ENCODE data around the gene PHF13.
"Not testable (repeated sequence)": the region's sequence is repeated elsewhere in the genome, so short reads cannot be mapped to it uniquely, and the experiment has no call there.

PHF13 gene

DNA sequence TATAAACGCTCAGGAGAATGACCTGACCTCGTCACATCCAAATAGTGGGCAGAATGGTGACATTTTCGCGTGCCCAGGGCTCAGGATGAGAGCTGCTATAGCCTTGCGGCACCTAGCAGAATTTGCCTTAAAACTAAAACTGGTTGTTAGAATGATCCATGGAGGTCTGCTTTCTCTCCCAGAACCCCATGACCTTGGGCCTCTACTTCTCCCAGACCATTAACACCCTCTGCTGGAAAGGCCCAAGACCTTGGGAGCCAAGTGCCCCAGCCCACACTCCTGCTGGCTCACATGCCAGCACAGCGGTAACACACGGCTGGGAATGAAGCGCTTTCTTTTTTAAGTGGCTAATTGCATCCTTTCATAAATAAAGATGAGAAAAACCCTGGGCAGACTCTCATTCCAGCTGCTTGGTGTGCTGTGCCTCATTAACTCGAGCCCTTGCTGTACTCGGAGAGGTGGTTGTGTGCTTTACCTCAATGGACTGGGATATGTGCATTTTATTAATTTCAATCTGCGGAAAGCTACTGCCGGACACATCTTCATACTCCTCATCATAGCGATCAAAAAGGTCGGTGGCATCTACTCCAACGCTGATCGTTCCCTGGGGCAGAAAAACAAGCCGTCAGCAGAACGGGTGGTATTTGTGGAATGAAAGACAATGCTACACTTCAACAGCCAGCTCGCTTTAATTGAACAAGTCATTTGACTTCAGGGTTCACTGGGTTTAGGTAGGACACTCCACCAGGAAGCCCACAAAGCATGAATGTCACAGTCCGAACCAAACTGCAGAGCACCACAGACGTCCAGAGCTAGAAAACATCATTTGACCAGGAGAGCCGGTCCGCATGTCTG lies 40.1 kb downstream of the PHF13 start:
- DNase-seq, result peak in 2 of 56 donors; percentile 5 to 6

DNA sequence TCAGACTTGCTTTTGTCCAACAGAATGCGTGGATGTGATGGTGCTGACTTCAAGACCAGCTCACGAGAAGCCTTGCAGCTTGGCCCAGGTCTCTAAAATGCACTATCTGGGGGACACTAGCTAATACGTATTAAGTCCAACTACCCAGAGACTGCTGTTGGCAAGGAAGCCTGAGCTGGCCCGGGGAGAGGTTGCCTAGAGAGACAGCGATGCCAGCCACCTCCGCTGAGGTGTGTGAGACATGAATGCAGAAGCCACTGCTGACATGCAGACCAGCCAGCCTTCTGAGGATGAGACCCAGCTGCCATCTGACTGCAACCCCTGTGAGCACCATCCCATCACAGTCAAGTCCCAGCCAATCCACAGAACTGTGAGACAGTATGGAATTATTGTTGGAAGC lies 43.6 kb downstream of the PHF13 start:
- no peak for DNase-seq

DNA sequence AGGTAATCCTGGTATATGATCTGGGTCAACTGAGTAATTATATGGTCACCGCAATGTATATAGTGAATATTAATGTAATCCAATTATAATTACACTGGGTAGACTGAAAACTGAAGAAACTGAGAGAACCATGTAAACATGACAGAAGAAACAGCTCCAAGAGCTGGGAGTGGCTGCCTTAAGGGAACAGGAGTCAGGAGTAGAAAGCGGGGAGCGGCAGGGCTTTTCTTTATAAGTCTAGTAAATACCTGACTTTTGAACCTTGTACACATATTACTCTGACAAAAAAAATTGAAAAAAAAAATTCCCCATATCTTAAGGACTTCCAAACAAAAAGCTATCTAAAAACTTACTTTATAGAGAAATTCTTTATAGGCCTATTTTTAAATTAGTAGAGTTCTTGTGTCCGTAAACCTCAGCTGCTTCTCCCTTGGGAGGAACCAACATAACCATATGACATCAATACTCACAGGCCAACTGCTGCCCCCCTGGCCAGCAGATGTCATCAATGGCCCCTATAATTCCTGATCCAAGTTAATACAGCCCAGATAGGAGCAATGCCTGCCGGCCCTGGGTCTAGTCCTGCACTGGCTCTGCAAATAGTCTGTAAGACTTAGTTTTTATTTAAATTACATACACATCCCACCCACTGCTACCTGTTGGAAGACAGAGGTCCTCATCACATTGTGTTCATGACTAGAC lies 45.0 kb downstream of the PHF13 start:
- DNase-seq, result no peak

DNA sequence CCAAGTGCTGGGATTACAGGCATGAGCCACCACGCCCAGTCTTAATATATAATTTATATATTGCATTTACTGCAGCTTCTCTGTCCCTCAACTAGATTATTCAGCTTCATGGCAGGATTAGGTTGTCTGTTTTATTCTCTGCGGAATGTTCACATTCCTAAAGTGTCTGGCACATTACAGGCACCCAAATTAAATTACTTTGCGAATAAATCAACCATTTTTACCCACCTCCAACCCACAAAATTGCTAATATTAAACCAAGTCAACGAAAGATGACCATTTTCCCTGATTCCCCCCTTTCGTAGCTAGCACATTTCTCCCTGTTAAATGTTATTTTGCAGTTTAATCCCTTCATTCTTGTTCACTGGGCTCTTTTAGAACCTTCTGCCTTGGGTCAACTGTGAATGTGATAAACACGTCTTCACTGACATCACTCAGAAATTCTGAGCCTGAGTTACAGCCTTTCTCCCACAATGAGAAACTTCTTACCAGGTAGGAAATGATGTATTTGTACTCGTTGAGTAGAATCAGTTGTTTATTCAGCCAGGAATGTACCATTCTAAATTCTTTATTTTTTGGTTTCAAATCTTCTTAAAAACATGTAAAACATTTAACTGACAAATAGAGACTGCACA lies 47.0 kb downstream of the PHF13 start:
- DNase-seq, result no peak

DNA sequence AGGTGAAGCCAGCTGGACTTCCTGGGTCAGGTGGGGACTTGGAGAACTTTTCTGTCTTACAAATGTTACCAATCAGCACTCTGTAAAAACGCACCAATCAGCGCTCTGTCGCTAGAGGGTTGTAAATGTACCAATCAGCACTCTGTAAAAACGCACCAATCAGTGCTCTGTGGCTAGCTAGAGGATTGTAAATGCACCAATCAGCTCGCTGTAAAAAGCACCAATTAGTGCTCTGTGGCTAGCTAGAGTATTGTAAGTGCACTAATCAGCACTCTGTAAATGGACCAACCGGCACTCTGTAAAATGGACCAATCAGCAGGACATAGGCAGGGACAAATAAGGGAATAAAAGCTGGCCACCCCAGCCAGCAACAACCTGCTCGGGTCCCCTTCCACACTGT lies 48.9 kb downstream of the PHF13 start:
- DNase-seq, result not testable (repeated sequence)

DNA sequence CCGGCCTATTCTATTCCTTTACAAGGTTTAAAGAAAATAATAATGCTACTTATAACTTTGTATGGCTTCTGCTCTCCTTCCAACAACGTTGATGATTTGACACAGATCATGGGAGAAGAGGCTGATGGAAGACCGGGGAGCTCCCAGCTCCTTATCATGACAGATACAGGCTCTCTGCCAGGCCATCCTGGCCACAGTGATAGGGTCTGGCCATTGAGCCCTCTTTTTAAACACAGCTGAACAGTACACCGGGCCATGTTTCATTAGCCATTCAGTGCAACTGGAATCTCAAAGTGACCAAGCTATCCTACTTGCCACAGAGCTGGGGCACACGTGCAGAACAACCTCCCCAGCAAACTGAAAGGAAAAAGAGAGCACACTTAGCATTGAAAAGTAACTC lies 53.2 kb downstream of the PHF13 start:
- DNase-seq, result no peak

DNA sequence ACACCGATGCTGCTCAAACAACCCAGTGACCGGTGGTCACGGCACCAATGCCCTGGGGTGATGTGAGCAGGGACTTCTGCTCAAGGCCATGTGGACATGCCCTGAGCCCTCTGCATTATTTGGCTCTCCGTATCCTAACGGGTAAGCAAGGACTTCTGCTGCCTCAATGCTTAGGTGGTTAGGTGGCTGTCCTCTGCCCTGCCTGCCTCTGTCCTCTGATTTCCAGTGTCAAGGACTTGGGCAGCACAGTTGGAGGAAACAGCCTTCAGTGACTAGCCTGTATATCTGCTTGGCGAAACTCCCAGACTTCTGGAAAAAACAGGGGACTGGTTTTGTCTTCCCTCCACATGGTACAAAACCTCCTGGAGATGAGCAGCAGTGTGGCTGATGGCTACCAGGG lies 53.6 kb downstream of the PHF13 start:
- DNase-seq, result no peak

DNA sequence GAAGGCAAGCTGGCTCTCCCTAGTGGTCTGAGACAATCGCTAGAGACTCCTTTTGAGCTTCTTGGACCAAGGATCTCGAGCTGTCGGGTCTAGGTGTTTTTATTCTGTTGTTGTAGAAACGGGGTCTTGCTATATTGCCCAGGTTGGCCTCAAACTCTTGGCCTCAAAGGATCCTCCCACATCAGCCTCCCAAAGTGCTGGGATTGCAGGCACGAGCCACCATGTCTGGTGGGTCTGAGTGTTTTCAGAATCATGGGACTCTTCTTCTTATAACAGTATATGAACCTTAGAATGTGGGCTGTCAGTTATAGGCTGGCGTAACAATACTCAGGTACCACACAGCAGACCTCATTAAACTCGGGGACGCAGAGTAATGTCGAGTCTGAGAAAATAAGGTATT lies 55.0 kb downstream of the PHF13 start:
- DNase-seq, result no peak

DNA sequence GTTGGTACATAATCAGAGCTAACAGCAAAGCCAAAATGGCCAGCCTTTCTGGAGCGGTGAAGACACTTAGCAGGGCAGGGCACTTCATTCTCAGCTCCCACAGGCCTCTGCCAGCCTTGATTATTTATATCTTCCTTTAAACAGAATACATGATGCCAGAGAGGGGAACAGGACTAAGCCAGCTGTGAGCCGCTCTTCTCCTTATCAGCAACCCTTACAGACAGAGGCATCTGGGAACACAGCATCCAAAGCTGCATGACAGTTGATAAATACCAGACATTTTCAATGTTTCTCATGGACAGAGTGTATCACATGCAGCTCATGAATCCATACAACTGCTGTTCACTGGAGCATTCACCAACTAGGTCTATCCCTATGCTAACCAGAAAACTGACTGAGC lies 59.0 kb downstream of the PHF13 start:
- DNase-seq, result no peak
